Lower leg skin (tissue), 4 donors: Measurements from ENCODE around the gene KLHL4. TPM values are rescaled to one million over a fixed set of nuclear protein-coding genes. Genes with fewer than 3 reads are reported as not detected.
"Not testable (repeated sequence)": the region's sequence is repeated elsewhere in the genome, so short reads cannot be mapped to it uniquely, and the experiment has no call there.

ENCODE experiments used
- DNase-seq, 2 donors: peaks; one replicate each; pipeline ENCODE4 v3.0.0-alpha.2; 2019; ENCODE audit warnings: low spot score in 2 of 2
- H3K4me3 ChIP-seq: fragments of 200-600 bp; sonication (generic); 2 replicates; pipeline ENCODE4 v1.5.1; 2017; ENCODE audit warnings: mild to moderate bottlenecking, low read depth; ENCODE audit not compliant: poor library complexity, severe bottlenecking
- POLR2A ChIP-seq, 2 donors: fragments of 450-650 bp; IDR thresholded peaks; one replicate each; pipeline ENCODE4 v1.6.1; 2016 to 2017; ENCODE audit warnings: antibody characterized with exemption in 2 of 2, mild to moderate bottlenecking in 1 of 2, moderate library complexity in 1 of 2
- WGBS, 2 donors: methylation state at CpG; one replicate each; pipeline ENCODE4 v1.1.5; 2018; 5-methylcytosine and 5-hydroxymethylcytosine counted together
- intact Hi-C: fragments of 100-400 bp; cut with DNase I; formaldehyde crosslinking; loops from one replicate; pipeline ENCODE4 v1.15.0; 2023; ENCODE audit warnings: low total_unique reads
- total RNA-seq, 4 donors: library from RNA; depleted of rRNA; stranded (reverse); fragments of >200 nt; gene quantifications; one replicate each; pipeline ENCODE4 v1.1.0, GENCODE V29; 2016
- TF ChIP-seq, protein P1 (sequence below), 3 donors: fragments of 450-650 bp; IDR thresholded peaks; one replicate each; pipeline ENCODE4 v1.5.1; 2016; ENCODE audit warnings: antibody characterized with exemption in 3 of 3, mild to moderate bottlenecking in 3 of 3, moderate library complexity in 2 of 3

Gene KLHL4, protein sequence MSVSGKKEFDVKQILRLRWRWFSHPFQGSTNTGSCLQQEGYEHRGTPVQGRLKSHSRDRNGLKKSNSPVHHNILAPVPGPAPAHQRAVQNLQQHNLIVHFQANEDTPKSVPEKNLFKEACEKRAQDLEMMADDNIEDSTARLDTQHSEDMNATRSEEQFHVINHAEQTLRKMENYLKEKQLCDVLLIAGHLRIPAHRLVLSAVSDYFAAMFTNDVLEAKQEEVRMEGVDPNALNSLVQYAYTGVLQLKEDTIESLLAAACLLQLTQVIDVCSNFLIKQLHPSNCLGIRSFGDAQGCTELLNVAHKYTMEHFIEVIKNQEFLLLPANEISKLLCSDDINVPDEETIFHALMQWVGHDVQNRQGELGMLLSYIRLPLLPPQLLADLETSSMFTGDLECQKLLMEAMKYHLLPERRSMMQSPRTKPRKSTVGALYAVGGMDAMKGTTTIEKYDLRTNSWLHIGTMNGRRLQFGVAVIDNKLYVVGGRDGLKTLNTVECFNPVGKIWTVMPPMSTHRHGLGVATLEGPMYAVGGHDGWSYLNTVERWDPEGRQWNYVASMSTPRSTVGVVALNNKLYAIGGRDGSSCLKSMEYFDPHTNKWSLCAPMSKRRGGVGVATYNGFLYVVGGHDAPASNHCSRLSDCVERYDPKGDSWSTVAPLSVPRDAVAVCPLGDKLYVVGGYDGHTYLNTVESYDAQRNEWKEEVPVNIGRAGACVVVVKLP
- under 1 TPM in 3 of 4 donors, not detected in 1; 0.16 to 0.34 (median 0.30) TPM for total RNA-seq

DNA sequence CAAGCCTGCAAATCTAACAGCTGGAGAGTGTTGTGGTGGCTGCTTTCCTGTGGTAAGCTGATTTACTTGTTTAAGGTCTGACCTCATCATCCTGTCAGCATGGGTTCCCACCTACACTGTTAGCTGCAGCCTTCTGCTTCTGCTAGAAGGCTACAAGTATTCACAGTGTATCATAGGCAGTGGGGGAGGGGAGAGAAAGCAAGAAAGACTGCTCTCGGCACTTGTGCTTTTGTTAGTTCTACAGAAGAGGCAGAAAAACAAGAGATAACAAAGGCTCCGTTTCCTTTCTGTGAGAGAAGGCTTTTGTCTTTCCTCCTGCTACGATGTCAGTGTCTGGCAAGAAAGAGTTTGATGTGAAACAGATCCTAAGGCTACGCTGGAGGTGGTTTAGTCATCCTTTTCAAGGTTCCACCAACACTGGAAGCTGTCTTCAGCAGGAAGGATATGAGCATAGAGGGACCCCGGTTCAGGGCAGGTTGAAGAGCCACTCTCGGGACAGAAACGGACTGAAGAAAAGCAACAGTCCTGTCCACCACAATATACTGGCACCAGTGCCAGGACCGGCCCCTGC lies at the start of gene KLHL4:
Gene KLHL4 (plus strand): TSS at position 232 of the 571 bp plus-strand sequence. CDS start 92 bp downstream, at position 324.
- no peak within 1 kb of the TSS for H3K4me3 ChIP-seq
- TF ChIP-seq POLR2A (IDR thresholded peaks at IDR 0.05), result no peak
- TF ChIP-seq, protein P1, sequence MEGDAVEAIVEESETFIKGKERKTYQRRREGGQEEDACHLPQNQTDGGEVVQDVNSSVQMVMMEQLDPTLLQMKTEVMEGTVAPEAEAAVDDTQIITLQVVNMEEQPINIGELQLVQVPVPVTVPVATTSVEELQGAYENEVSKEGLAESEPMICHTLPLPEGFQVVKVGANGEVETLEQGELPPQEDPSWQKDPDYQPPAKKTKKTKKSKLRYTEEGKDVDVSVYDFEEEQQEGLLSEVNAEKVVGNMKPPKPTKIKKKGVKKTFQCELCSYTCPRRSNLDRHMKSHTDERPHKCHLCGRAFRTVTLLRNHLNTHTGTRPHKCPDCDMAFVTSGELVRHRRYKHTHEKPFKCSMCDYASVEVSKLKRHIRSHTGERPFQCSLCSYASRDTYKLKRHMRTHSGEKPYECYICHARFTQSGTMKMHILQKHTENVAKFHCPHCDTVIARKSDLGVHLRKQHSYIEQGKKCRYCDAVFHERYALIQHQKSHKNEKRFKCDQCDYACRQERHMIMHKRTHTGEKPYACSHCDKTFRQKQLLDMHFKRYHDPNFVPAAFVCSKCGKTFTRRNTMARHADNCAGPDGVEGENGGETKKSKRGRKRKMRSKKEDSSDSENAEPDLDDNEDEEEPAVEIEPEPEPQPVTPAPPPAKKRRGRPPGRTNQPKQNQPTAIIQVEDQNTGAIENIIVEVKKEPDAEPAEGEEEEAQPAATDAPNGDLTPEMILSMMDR (IDR thresholded peaks at IDR 0.05), result no peak
- intact Hi-C loops, result no loop called here
- DNase-seq, result no peak
- 3 to 15% methylated on average over 8 of the region's 8 CpGs for WGBS, 2 donors

DNA sequence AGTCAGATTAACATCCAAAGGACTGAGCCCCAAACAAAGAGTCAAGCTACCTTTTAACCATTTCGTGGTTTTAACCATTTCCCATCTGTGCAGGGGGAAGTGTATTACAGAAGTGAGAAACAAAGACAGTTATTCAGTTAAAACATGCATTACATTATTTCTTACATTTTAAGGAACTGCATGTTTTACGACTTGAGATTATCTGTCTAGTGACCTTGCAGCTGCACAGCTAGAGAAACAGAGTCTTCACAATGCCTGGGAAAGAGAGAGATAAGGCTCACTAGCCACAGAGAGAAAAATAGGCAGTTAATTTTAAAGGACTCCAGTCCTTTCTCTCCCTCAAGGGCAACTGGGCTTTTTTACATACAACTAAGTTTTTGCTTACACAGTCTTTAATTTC lies 48.7 kb upstream of the KLHL4 start:
- DNase-seq, result no peak
- intact Hi-C loops, result no loop called here
- TF ChIP-seq, protein P1 (IDR thresholded peaks at IDR 0.05), result no peak
- TF ChIP-seq POLR2A (IDR thresholded peaks at IDR 0.05), result no peak
- H3K4me3 ChIP-seq, result no peak overlapping the region
- 29 to 38% methylated on average over 2 of the region's 2 CpGs for WGBS, 2 donors

DNA sequence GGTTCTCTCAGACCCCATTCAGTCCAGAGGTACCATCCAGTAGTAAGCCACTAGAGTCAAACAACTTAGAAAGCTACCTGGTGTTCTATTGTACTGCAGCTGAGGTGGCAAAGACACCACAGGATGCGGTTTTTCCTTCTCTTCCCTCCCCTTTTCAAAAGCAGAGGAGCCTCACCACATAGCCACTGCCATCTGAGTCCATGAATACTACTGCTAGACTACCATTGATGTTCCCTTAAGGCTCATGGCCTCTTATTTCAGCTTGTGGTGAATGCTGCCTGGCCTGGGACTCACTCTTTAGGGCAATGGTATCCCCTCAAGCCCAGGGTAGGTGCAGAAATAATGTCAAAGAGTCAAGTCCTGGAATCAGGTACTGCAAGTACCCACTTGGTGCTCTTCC lies 41.8 kb upstream of the KLHL4 start:
- DNase-seq, result no peak
- WGBS, 2 donors, result 50 to 63% methylated on average over 1 of the region's 1 CpG
- H3K4me3 ChIP-seq, result no peak overlapping the region
- no peak for TF ChIP-seq POLR2A (IDR thresholded peaks at IDR 0.05)
- TF ChIP-seq, protein P1 (IDR thresholded peaks at IDR 0.05), result no peak
- intact Hi-C loops, result no loop called here

DNA sequence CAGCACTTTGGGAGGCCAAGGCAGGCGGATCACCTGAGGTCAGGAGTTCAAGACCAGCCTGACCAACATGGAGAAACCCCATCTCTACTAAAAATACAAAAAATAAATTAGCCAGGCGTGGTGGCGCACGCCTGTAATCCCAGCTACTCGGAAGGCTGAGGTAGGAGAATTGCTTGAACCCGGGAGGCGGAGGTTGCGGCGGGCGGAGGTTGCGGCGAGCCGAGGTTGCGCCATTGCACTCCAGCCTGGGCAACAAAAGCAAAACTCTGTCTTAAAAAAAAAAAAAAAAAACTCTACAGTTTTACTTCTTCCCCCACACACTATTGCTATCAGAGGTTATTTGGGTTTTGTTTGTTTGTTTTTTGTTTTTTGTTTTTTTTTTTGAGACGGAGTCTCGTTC lies 38.9 kb upstream of the KLHL4 start:
- DNase-seq, H3K4me3 ChIP-seq, intact Hi-C loops: not testable (repeated sequence)
- WGBS, 2 donors, result 94 to 95% methylated on average over 16 of the region's 16 CpGs

DNA sequence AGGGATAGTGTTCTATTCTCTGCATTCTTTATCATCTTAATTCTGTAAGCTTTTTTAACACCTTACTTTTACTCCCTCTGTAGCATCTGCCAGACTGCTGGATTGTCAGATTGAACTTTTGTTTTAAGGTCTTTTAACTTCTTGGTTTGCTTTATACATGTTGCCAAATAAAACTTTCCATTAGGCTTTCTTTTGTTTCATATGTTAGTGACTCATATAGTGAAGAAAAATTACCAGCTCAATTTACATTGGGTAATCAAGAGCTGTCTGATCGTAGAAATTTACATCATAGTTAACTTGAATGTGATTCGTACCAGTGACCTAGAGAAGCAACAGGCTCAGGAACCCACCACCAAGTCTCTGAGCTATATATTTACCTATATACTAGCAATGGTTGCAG lies 28.5 kb upstream of the KLHL4 start:
- no peak for DNase-seq
- 76 to 78% methylated on average over 2 of the region's 2 CpGs for WGBS, 2 donors
- intact Hi-C loops, result no loop called here
- TF ChIP-seq, protein P1 (IDR thresholded peaks at IDR 0.05), result no peak
- no peak for TF ChIP-seq POLR2A (IDR thresholded peaks at IDR 0.05)
- no peak overlapping the region for H3K4me3 ChIP-seq

DNA sequence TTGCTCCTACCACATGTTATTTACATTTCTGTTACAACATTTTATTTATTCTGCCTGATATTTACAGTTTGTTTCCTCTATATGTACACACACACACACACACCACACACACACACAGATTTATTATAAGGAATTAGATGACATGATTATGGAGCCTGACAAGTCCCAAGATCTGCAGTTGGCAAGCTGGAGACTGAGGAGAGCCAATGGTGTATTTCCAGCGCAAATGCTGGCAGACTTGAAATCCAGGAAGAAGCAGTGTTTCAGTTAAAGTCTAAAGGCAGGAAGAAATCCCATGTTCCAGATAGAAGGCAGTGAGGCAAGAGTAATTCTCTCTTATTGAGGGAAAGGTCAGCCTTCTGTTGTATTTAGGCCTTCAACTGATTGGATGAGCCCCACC lies 1.8 kb upstream of the KLHL4 start:
- intact Hi-C loops, result no loop called here
- no peak for TF ChIP-seq POLR2A (IDR thresholded peaks at IDR 0.05)
- TF ChIP-seq, protein P1 (IDR thresholded peaks at IDR 0.05), result no peak
- no peak for DNase-seq
- WGBS, 2 donors, result 70 to 83% methylated on average over 1 of the region's 1 CpG
- no peak overlapping the region for H3K4me3 ChIP-seq
